HFF-Myc (cell line): ENCODE data around the gene SLC66A1.

Experiments used
- DNase-seq: peaks from one replicate; pipeline ENCODE4 v3.0.0-alpha.2; 2011; ENCODE audit warnings: low read depth; ENCODE audit errors: extremely low read depth
- H3K4me3 ChIP-seq: replicated peaks from 2 replicates; pipeline ENCODE4 v1.5.1; 2011; ENCODE audit warnings: low read depth, mild to moderate bottlenecking, control low read depth, low read length
- TF ChIP-seq, protein P1 (sequence below): IDR thresholded peaks from 2 replicates; pipeline ENCODE4 v1.5.1; 2012; ENCODE audit warnings: mild to moderate bottlenecking, low read depth, low read length, control low read depth; ENCODE audit errors: missing control alignments

SLC66A1 gene

DNA sequence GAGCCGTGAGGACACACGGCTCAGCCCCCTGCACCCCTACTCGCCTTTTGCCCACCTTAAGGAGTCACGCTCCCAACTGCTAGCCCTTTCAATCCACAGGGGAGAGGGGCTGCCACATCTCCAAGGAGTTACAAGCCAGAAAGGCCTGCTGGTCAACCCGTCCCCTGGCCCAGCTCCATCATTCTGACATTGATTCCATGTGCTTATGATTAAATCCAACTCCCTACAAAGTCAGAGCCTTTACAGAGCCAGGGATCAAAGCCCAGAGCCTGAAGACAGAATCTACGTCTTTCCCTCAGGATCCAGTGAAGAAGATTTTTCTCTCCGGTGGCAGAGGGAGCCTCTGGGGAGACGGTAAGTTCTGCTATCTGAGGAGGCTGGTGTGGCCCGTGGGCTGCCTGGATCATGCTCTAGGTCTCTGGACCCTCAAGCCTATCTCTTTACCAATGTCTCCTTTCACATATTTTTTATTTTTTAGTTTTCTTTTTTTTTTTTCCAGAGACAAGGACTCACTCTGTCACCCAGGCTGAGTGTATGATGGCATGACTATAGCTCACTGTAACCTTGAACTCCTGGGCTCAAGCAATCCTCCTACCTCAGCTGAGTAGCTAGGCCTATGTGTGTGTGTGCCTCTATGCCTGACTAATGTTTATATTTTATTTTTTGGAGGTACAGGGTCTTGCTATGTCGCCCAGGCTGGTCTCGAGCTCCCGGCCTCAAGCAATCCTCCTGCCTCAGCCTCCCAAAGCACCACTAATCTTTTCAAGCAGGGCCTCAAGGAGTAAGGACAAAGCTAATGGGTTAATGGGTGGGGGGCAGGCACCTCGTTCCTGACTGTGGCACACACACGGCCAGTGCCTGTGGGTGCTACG lies 61.3 kb downstream of the SLC66A1 start:
- TF ChIP-seq, protein P1, sequence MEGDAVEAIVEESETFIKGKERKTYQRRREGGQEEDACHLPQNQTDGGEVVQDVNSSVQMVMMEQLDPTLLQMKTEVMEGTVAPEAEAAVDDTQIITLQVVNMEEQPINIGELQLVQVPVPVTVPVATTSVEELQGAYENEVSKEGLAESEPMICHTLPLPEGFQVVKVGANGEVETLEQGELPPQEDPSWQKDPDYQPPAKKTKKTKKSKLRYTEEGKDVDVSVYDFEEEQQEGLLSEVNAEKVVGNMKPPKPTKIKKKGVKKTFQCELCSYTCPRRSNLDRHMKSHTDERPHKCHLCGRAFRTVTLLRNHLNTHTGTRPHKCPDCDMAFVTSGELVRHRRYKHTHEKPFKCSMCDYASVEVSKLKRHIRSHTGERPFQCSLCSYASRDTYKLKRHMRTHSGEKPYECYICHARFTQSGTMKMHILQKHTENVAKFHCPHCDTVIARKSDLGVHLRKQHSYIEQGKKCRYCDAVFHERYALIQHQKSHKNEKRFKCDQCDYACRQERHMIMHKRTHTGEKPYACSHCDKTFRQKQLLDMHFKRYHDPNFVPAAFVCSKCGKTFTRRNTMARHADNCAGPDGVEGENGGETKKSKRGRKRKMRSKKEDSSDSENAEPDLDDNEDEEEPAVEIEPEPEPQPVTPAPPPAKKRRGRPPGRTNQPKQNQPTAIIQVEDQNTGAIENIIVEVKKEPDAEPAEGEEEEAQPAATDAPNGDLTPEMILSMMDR: no peak
- DNase-seq: no peak
- no peak overlapping the region for H3K4me3 ChIP-seq

DNA sequence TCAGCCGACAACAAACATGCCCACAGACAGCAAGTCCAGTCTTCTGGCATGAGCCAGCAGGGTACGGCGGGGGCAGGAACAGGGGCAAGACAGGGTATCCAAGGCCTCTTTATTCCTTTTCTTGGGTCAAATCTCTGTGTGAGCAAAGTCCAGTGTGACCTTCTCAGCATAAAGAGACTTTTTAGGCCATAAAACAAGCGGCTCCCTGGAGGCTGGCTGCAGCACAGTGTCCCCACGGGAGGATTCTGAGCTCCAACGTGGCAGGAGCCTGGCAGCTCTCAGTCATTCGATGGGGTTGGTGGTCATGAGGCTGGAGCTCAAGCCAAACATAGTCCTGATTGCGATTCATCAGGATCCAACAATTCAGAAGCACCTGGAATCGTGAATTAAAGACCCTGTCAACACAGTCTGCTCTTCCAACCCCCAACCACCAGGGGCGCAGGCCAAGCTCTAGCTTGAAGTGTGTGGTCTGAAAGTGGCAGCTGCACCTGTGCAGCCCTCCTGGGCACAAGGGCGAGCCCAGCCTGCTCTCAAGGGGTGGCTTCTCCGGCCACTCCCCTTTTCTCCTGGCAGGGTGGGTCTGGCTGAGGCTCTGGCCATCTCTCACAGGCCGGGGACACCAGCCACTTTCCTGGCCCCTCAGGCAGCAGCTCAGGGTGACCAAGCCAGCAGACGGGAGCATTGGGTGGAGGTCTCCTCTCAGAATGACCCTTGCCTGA lies 62.1 kb downstream of the SLC66A1 start:
- DNase-seq: no peak
- TF ChIP-seq, protein P1: peak; percentile 34
- H3K4me3 ChIP-seq: no peak overlapping the region

DNA sequence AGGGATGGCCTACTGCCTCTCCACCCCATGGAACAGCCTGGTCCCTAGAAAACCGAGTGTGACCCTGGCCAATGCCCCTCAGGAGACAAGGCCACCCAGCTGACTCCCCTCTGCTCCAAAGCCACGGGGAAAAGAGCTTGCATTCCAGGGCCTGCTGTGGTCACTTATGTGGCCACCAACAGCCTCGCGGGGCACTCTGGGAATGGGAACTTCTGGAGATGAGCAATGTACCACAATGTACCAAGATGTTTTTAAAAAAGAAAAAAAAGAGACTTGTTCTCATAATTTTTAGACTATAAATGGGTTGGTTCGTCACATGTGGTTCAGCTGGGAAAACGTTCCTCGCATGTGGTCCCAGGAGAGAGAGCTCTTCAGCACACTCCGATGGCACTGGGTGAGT lies 62.8 kb downstream of the SLC66A1 start:
- DNase-seq: no peak
- TF ChIP-seq, protein P1: no peak
- H3K4me3 ChIP-seq: no peak overlapping the region

DNA sequence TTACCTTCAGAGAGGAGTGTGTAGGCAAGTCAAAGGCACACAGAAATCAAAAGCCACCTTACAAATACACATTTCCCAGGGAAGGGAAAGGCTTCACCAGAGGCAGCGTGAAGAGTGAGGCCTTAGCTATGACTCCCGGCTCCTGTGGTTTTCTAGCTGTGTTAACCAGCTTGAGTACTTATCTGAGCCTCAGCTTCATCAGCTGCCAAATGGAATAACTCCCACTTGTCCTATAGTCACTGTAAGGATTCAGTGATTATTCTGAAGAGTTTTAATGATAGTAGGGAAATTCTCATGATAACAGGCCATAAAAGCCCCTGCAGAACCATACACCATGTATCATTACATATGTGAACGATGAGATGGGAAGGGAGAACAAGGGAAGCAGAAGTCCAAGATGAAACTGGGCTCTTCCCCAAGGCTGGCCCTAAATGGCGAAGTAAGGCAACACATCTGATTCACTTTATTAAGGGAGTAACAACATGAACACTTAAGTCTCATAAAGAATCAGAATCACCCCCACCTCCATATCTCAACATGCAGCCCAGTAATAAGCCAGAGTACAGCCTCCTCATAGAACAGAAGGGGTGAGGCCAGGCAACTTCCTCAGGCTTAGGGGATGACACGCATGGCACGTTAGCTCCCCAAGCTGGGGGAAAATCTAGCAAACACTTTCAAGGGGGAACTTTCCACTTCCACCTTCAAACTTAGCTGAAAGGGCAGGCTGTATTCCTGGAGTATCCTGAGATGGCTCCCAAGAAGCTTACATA lies 63.7 kb downstream of the SLC66A1 start:
- no peak overlapping the region for H3K4me3 ChIP-seq
- TF ChIP-seq, protein P1: no peak
- no peak for DNase-seq

DNA sequence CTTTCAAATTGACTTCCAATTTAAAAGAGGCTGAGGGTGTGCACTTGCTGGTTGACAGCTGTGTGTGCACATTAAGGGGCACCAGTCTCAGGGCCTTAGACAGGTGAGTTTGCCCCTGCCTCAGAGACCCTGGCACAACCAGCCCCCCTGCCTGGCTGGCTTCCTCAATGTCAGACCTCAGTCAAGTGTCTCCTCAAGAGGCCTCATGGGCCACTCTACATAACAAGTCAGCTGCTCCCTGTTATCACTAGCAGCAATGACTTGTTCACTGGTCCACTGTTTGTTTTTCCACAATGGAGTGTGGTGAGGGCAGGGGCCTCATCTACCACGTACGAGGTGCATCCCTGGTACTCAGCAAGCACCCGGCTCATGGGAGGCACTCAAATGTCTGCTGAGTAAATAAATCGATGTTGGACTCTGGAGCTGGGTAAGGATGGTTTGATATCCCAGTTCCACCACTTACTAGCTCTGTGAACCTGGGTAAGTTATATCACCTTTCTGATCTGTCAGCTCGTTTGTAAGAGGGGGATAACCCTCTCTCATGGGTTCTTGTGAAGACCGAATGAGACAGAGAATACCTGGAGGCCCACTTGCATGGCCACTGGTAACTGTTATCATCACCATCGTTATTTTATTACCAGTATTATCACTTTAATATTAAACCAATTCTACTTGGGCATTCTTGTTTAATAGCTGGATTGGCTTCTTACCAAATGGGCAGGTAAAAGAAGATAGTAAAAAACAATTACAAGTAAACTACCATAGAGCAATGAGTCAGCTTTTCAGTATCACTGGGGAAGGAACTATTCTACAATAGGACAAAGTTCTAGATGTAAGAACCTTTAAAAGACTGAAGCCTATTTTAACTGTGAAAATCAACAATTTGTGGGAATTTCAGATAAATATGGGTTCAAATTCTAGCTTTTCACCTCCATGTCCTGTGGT lies 64.6 kb downstream of the SLC66A1 start:
- no peak overlapping the region for H3K4me3 ChIP-seq
- DNase-seq: no peak
- TF ChIP-seq, protein P1: no peak
